ENCODE data around the gene KCNG3. TPM values are rescaled to one million over a fixed set of nuclear protein-coding genes. Genes with fewer than 3 reads are reported as not detected.

Gene KCNG3
- not detected for total RNA-seq (2013)
- polyA plus RNA-seq, result not detected
- not detected in 2 replicates for polyA minus RNA-seq
- 0 to 1.3 (median 0.12) reads per million in 11 experiments for total RNA-seq

- H3K79me2 ChIP-seq (ENCODE audit: insufficient read depth, low read length), result no peaks in the 10 kb centered on the region
- peak within 1 kb of the TSS in 2 of 7 donors; percentile 72 for H3K27ac Mint-ChIP-seq
- TF ChIP-seq, protein P1, sequence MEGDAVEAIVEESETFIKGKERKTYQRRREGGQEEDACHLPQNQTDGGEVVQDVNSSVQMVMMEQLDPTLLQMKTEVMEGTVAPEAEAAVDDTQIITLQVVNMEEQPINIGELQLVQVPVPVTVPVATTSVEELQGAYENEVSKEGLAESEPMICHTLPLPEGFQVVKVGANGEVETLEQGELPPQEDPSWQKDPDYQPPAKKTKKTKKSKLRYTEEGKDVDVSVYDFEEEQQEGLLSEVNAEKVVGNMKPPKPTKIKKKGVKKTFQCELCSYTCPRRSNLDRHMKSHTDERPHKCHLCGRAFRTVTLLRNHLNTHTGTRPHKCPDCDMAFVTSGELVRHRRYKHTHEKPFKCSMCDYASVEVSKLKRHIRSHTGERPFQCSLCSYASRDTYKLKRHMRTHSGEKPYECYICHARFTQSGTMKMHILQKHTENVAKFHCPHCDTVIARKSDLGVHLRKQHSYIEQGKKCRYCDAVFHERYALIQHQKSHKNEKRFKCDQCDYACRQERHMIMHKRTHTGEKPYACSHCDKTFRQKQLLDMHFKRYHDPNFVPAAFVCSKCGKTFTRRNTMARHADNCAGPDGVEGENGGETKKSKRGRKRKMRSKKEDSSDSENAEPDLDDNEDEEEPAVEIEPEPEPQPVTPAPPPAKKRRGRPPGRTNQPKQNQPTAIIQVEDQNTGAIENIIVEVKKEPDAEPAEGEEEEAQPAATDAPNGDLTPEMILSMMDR (IDR thresholded peaks at IDR 0.05), result no peak
- peak within 1 kb of the TSS; percentile 37 for H3K9ac ChIP-seq (ENCODE audit: insufficient read depth, low read length, poor library complexity, severe bottlenecking)
- peak within 1 kb of the TSS; percentile 93 for H3K4me2 ChIP-seq (replicated peaks; ENCODE audit: extremely low read depth, low read length, poor library complexity, severe bottlenecking)
- 3% methylated on average over 123 of the region's 123 CpGs for WGBS (ENCODE audit: insufficient coverage)
- peaks cover 12 to 23% of the 10 kb centered on the region in 2 donors for H3K4me1 ChIP-seq (ENCODE audit: control insufficient read depth in 1 of 2, insufficient read depth in 2 of 2, low read length in 2 of 2)
- DNase-seq, result peak in 2 of 3 donors; percentile 23 to 25
- intact Hi-C loops (cut with micrococcal nuclease), result no loop called here
- H3K36me3 ChIP-seq (replicated peaks in 1 of 2; ENCODE audit: control insufficient read depth in 1 of 2, insufficient read depth in 2 of 2, low read length in 2 of 2), result no peaks in the 10 kb centered on the region
- H4K20me1 ChIP-seq (ENCODE audit: insufficient read depth, low read length), result no peaks in the 10 kb centered on the region
- peak within 1 kb of the TSS; percentile 17 to 77 (median 40) for H3K4me3 ChIP-seq (replicated peaks in 1 of 3; ENCODE audit: low read depth in 2 of 3, low read length in 3 of 3)
- H3K27ac ChIP-seq (ENCODE audit: low read depth in 1 of 2, low read length in 2 of 2), result no peak within 1 kb of the TSS
- H3K27me3 ChIP-seq (ENCODE audit: control insufficient read depth in 2 of 2, insufficient read depth in 2 of 2, low read length in 2 of 2), result peaks cover 58 to 72% of the 10 kb centered on the region in 2 donors
- H3K27me3 Mint-ChIP-seq (ENCODE audit: low read depth in 3 of 3), result peaks cover 57 to 79% (median 61%) of the 10 kb centered on the region in 3 donors
- H3K9me3 Mint-ChIP-seq, result peaks cover 0 to 14% (median 7%) of the 10 kb centered on the region in 7 donors
- peak within 1 kb of the TSS; percentile 88 for H2AFZ ChIP-seq (ENCODE audit: insufficient read depth, low read depth, low read length, poor library complexity, severe bottlenecking)
- peaks cover 0 to 11% of the 10 kb centered on the region in 2 donors for H3K9me3 ChIP-seq (replicated peaks in 1 of 2; ENCODE audit: control insufficient read depth in 1 of 2, insufficient read depth in 1 of 2, low read length in 2 of 2)
- H3K4me1 Mint-ChIP-seq, result peaks cover 12% of the 10 kb centered on the region
- H3K36me3 Mint-ChIP-seq, result peaks cover 2 to 3% of the 10 kb centered on the region in 2 donors
- peak within 1 kb of the TSS; percentile 85 to 98 for H3K4me3 Mint-ChIP-seq
These were observed at the start of gene KCNG3 for GRCh38 chr2:42493468-42494354. KCNG3 (minus strand) TSS chr2:42493982; CDS start chr2:42493501, 481 bp downstream.

- Histone ChIP-seq H3K4me1 (ENCODE audit: control insufficient read depth in 1 of 2, insufficient read depth in 2 of 2, low read length in 2 of 2) (peaks cover 5 to 11% of the 10 kb centered on the region in 2 donors), H3K27me3 (ENCODE audit: control insufficient read depth in 2 of 2, insufficient read depth in 2 of 2, low read length in 2 of 2) (no peaks in the 10 kb centered on the region), H2AFZ (ENCODE audit: insufficient read depth, low read depth, low read length, poor library complexity, severe bottlenecking) (no peak overlapping the region), H3K9ac (ENCODE audit: insufficient read depth, low read length, poor library complexity, severe bottlenecking) (no peak overlapping the region), H3K4me3 (replicated peaks in 1 of 3; ENCODE audit: low read depth in 2 of 3, low read length in 3 of 3) (no peak overlapping the region), H3K36me3 (replicated peaks in 1 of 2; ENCODE audit: control insufficient read depth in 1 of 2, insufficient read depth in 2 of 2, low read length in 2 of 2) (no peaks in the 10 kb centered on the region), H3K27ac (ENCODE audit: low read depth in 1 of 2, low read length in 2 of 2) (no peak overlapping the region), H3K79me2 (ENCODE audit: insufficient read depth, low read length) (no peaks in the 10 kb centered on the region), H4K20me1 (ENCODE audit: insufficient read depth, low read length) (no peaks in the 10 kb centered on the region), H3K9me3 (replicated peaks in 1 of 2; ENCODE audit: control insufficient read depth in 1 of 2, insufficient read depth in 1 of 2, low read length in 2 of 2) (no peaks in the 10 kb centered on the region), H3K4me2 (replicated peaks; ENCODE audit: extremely low read depth, low read length, poor library complexity, severe bottlenecking) (no peak overlapping the region)
- peaks cover 13% of the 10 kb centered on the region for H3K4me1 Mint-ChIP-seq
- TF ChIP-seq, protein P1 (IDR thresholded peaks at IDR 0.05), result no peak
- no peak overlapping the region for H3K4me3 Mint-ChIP-seq
- intact Hi-C loops (cut with micrococcal nuclease), result no loop called here
- no peaks in the 10 kb centered on the region for H3K36me3 Mint-ChIP-seq
- no peak for DNase-seq
- no peaks in the 10 kb centered on the region for H3K27me3 Mint-ChIP-seq (ENCODE audit: low read depth in 3 of 3)
- peaks cover 0 to 8% (median 2%) of the 10 kb centered on the region in 7 donors for H3K9me3 Mint-ChIP-seq
- H3K27ac Mint-ChIP-seq, result no peak overlapping the region
- no CpG with 5 or more reads among the region's 4 CpGs for WGBS (ENCODE audit: insufficient coverage)
These were observed 49.1 kb upstream of the KCNG3 start for GRCh38 chr2:42542871-42543270.
